HepG2 (cell line): ENCODE results near the gene ZCCHC7.

Experiments used
- BRCA1 ChIP-seq: sonication (generic); formaldehyde crosslinking; IDR thresholded peaks from 2 replicates; pipeline ENCODE4 v1.4.0; 2020; ENCODE audit warnings: missing genetic modification reagents
- FOXJ3 ChIP-seq: sonication (generic); formaldehyde crosslinking; IDR thresholded peaks from 2 replicates; pipeline ENCODE4 v1.4.0; 2020; ENCODE audit warnings: missing genetic modification reagents, mild to moderate bottlenecking, borderline replicate concordance
- FOXP1 ChIP-seq, 2 experiments: fragments of 450-650 bp in 1 of 2; IDR thresholded peaks; 2 replicates each; pipeline ENCODE4 v1.6.1; 2017 to 2018; ENCODE audit warnings: antibody characterized with exemption in 1 of 2
- KAT2B ChIP-seq: fragments of 150-350 bp; IDR thresholded peaks from 2 replicates; pipeline ENCODE4 v1.6.1; 2014; ENCODE audit warnings: low read depth, low read length, borderline replicate concordance
- MTF2 ChIP-seq: sonication (generic); formaldehyde crosslinking; IDR thresholded peaks from 2 replicates; pipeline ENCODE4 v1.5.0; 2020; ENCODE audit warnings: missing genetic modification reagents, borderline replicate concordance
- MXI1 ChIP-seq: IDR thresholded peaks from 3 replicates; pipeline ENCODE4 v1.6.1; 2012; ENCODE audit warnings: low read depth, low read length, inconsistent platforms, borderline replicate concordance
- ZNF274 ChIP-seq: sonication (generic); formaldehyde crosslinking; IDR thresholded peaks from 2 replicates; pipeline ENCODE4 v1.5.1; 2020; ENCODE audit warnings: mild to moderate bottlenecking, missing genetic modification reagents
- TF ChIP-seq, protein P1 (sequence below): sonication (generic); formaldehyde crosslinking; IDR thresholded peaks from 2 replicates; pipeline ENCODE4 v1.9.0; 2021; ENCODE audit warnings: missing genetic modification reagents, borderline replicate concordance
- TF ChIP-seq, protein P2 (sequence below): sonication (generic); formaldehyde crosslinking; IDR thresholded peaks from 2 replicates; pipeline ENCODE4 v1.5.0; 2020; ENCODE audit warnings: mild to moderate bottlenecking, missing genetic modification reagents, moderate library complexity
- TF ChIP-seq, protein P3 (sequence below): sonication (generic); formaldehyde crosslinking; IDR thresholded peaks from 2 replicates; pipeline ENCODE4 v1.4.0; 2020; ENCODE audit warnings: missing genetic modification reagents, mild to moderate bottlenecking, borderline replicate concordance
- TF ChIP-seq, protein P4 (sequence below): sonication (generic); formaldehyde crosslinking; IDR thresholded peaks from 2 replicates; pipeline ENCODE4 v1.9.0; 2022; ENCODE audit warnings: low read depth, missing genetic modification reagents
- TF ChIP-seq, protein P5 (sequence below): sonication (generic); formaldehyde crosslinking; IDR thresholded peaks from 2 replicates; pipeline ENCODE4 v1.8.1; 2023; ENCODE audit warnings: mild to moderate bottlenecking, moderate library complexity, missing genetic modification reagents
- TF ChIP-seq, protein P6 (sequence below): sonication (generic); formaldehyde crosslinking; IDR thresholded peaks from 2 replicates; pipeline ENCODE4 v1.4.0; 2020; ENCODE audit warnings: missing genetic modification reagents
- TF ChIP-seq, protein P7 (sequence below): sonication (generic); formaldehyde crosslinking; IDR thresholded peaks from 2 replicates; pipeline ENCODE4 v1.4.0; 2020; ENCODE audit warnings: missing genetic modification reagents

DNA sequence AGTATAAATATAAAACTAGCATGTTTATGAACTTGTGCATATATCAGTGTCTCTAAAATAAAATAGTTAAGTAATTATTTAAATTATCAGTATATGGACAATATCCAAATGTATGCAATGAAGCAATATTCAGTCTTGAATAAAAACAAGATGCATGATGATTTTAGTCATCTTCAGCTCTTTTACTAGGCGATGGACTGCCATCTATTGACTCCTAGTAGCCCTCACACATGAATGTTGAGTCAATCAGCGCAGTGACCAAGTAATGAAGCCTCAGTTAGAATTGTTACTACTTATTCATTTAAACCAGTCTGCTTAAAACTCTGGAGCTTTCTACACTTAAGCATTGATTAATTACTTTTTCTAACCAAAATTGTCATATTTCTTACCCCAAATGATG is 209.2 kb downstream of the ZCCHC7 start:
- TF ChIP-seq KAT2B = no peak
- TF ChIP-seq, protein P1, sequence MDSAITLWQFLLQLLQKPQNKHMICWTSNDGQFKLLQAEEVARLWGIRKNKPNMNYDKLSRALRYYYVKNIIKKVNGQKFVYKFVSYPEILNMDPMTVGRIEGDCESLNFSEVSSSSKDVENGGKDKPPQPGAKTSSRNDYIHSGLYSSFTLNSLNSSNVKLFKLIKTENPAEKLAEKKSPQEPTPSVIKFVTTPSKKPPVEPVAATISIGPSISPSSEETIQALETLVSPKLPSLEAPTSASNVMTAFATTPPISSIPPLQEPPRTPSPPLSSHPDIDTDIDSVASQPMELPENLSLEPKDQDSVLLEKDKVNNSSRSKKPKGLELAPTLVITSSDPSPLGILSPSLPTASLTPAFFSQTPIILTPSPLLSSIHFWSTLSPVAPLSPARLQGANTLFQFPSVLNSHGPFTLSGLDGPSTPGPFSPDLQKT (CRISPR knock-in tag) = no peak
- no peak for TF ChIP-seq MXI1
- TF ChIP-seq ZNF274 (CRISPR knock-in tag) = no peak
- no peak for TF ChIP-seq FOXP1 (IDR thresholded peaks at IDR 0.05)
- no peak for TF ChIP-seq FOXP1 (CRISPR knock-in tag; IDR thresholded peaks at IDR 0.05)
- TF ChIP-seq, protein P2, sequence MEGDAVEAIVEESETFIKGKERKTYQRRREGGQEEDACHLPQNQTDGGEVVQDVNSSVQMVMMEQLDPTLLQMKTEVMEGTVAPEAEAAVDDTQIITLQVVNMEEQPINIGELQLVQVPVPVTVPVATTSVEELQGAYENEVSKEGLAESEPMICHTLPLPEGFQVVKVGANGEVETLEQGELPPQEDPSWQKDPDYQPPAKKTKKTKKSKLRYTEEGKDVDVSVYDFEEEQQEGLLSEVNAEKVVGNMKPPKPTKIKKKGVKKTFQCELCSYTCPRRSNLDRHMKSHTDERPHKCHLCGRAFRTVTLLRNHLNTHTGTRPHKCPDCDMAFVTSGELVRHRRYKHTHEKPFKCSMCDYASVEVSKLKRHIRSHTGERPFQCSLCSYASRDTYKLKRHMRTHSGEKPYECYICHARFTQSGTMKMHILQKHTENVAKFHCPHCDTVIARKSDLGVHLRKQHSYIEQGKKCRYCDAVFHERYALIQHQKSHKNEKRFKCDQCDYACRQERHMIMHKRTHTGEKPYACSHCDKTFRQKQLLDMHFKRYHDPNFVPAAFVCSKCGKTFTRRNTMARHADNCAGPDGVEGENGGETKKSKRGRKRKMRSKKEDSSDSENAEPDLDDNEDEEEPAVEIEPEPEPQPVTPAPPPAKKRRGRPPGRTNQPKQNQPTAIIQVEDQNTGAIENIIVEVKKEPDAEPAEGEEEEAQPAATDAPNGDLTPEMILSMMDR (CRISPR knock-in tag) = peak; percentile 49
- TF ChIP-seq, protein P3, sequence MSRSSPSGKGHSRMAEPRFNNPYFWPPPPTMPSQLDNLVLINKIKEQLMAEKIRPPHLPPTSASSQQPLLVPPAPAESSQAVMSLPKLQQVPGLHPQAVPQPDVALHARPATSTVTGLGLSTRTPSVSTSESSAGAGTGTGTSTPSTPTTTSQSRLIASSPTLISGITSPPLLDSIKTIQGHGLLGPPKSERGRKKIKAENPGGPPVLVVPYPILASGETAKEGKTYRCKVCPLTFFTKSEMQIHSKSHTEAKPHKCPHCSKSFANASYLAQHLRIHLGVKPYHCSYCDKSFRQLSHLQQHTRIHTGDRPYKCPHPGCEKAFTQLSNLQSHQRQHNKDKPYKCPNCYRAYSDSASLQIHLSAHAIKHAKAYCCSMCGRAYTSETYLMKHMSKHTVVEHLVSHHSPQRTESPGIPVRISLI (CRISPR knock-in tag) = no peak
- TF ChIP-seq, protein P4, sequence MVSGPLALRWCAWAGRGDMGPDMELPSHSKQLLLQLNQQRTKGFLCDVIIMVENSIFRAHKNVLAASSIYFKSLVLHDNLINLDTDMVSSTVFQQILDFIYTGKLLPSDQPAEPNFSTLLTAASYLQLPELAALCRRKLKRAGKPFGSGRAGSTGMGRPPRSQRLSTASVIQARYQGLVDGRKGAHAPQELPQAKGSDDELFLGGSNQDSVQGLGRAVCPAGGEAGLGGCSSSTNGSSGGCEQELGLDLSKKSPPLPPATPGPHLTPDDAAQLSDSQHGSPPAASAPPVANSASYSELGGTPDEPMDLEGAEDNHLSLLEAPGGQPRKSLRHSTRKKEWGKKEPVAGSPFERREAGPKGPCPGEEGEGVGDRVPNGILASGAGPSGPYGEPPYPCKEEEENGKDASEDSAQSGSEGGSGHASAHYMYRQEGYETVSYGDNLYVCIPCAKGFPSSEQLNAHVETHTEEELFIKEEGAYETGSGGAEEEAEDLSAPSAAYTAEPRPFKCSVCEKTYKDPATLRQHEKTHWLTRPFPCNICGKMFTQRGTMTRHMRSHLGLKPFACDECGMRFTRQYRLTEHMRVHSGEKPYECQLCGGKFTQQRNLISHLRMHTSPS (CRISPR knock-in tag) = no peak
- TF ChIP-seq, protein P5, sequence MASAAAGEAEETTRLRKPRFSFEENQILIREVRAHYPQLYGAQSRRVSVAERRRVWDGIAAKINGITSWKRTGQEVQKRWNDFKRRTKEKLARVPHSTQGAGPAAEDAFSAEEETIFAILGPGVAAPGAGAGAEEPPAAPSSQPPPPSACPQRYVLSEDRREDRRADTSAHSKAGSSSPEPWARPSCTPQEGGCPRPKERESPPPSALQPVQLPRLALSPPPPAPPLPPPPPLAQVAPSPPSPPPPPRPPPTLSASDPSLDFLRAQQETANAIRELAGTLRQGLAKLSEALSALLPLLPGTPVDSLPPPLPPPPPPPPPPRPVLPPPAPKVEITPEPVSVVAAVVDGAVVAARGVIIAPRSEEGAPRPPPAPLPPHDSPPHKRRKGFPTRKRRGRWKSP = no peak
- no peak for TF ChIP-seq MTF2 (CRISPR knock-in tag)
- no peak for TF ChIP-seq BRCA1 (CRISPR knock-in tag)
- TF ChIP-seq, protein P6, sequence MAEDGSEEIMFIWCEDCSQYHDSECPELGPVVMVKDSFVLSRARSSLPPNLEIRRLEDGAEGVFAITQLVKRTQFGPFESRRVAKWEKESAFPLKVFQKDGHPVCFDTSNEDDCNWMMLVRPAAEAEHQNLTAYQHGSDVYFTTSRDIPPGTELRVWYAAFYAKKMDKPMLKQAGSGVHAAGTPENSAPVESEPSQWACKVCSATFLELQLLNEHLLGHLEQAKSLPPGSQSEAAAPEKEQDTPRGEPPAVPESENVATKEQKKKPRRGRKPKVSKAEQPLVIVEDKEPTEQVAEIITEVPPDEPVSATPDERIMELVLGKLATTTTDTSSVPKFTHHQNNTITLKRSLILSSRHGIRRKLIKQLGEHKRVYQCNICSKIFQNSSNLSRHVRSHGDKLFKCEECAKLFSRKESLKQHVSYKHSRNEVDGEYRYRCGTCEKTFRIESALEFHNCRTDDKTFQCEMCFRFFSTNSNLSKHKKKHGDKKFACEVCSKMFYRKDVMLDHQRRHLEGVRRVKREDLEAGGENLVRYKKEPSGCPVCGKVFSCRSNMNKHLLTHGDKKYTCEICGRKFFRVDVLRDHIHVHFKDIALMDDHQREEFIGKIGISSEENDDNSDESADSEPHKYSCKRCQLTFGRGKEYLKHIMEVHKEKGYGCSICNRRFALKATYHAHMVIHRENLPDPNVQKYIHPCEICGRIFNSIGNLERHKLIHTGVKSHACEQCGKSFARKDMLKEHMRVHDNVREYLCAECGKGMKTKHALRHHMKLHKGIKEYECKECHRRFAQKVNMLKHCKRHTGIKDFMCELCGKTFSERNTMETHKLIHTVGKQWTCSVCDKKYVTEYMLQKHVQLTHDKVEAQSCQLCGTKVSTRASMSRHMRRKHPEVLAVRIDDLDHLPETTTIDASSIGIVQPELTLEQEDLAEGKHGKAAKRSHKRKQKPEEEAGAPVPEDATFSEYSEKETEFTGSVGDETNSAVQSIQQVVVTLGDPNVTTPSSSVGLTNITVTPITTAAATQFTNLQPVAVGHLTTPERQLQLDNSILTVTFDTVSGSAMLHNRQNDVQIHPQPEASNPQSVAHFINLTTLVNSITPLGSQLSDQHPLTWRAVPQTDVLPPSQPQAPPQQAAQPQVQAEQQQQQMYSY (CRISPR knock-in tag) = no peak
- TF ChIP-seq FOXJ3 (CRISPR knock-in tag) = no peak
- TF ChIP-seq, protein P7, sequence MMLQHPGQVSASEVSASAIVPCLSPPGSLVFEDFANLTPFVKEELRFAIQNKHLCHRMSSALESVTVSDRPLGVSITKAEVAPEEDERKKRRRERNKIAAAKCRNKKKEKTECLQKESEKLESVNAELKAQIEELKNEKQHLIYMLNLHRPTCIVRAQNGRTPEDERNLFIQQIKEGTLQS (CRISPR knock-in tag) = no peak
